DMS53 treated with DMSO at 0.1 percent for 48 hours (cell line): ENCODE data around the gene RUVBL2.
A peak's percentile ranks its signal among the peaks of the same experiment; 100 is the strongest.
"Not testable (repeated sequence)": the region's sequence is repeated elsewhere in the genome, so short reads cannot be mapped to it uniquely, and the experiment has no call there.

Experiments
- DNase-seq: peaks from one replicate; lab custom pipeline; 2025; ENCODE audit not compliant: unreplicated experiment; lab: John Stamatoyannopoulos, UW

Gene RUVBL2

DNA sequence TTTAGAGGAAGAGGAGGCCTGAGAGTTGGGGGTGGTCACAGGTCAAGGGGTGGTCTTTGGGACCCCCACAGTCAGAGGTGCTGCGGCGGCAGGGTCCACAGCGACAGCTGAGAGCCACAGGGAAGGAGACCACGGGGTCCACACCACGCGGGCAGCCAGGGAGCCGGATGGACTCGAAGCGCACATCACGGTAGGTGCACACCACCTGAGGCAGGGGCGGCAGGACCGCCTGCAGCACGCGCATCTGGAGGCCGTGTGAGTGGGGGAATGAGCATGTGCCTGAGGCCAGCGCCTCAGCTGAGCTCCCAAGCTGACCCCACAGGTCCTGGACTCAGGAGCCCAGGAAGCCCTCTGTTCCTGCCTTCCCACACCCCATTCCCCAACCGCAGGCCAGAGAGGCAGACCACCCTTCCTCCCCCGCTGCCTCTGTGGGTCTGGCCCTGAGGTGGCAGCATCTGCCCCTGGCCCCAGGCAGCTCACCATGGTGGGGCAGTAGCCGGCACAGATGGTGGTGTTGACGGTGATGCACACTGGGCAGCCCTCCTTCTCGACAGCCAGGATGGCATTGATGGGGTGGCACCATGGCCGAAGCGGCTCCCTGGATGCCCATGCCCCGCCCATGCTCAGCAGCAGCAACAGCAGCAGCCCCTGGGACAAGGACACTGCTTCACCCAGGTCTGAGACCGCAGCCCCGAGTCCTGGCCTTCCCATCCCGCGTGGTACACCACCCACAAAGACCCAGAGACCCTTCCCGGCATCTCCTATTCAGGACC, 22.6 kb downstream of the RUVBL2 start:
- DNase-seq, result no peak

DNA sequence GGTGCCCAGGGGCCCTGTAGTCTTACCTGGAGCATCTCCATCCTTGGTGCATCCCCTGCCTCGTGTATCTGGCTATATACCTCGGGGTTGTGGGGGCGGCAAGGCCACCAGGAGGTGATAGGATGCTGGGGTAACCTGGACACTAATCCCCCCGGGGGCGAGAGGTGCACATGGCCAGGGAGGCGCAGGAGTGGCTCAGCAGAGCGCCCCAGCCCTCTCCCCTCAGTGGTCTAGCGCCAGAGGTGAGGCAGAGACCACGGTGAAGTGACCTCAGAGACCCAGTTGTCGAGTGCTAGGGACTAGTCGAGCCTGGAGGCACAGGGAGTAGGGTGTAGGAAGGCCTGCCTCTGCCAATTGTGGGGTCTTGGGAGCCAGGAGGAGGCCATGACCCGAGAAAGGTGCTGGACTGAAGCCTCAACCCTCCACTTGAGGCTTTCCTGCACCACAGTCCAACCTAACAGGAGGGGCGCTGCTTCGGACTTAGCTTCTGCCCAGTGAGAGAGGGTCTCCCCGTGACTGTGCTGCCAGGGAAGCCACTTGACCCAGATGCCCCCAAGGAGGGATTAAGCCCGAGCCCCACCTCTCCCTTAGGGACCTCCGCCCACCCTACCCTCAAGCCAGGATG, 23.5 kb downstream of the RUVBL2 start, which contains the start of gene LHB:
Gene LHB (minus strand): TSS at position 51 of the 625 bp plus-strand sequence. CDS start 10 bp downstream, at position 41.
- DNase-seq, result no peak

DNA sequence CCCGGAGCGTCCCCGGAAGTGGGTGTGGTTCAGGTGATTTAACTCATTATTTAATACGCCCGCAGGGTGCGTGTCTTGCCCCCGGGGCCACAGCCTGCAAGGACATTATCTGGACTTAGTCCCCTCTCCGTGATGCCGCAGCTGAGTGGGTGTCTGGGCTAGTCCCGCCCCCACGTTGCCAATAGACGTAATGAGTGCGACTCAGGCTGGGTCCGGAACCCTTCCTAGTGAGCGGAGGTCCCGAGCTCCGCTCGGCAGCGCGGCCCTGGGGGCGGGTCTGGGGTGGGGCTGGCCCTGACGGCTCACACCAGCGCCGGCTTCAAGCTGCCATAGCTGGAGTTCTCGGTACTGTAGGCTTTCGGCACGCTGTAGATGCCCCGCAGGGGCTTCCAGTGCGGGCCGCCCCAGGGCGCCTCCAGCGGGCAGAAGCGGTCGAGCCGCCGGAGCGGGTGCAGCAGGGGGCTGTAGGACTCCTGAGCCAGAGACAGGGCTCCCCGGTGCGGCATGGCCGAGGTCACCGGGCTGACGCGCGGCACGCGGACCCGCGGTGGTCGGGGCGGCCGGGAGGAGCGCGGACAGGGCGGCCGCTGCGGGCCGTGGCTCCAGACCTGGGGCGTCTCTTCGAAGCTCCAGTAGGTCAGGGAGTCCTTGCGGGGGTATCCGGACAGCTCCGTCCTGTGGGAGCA, 24.1 kb downstream of the RUVBL2 start:
- DNase-seq, result peak; percentile 33

DNA sequence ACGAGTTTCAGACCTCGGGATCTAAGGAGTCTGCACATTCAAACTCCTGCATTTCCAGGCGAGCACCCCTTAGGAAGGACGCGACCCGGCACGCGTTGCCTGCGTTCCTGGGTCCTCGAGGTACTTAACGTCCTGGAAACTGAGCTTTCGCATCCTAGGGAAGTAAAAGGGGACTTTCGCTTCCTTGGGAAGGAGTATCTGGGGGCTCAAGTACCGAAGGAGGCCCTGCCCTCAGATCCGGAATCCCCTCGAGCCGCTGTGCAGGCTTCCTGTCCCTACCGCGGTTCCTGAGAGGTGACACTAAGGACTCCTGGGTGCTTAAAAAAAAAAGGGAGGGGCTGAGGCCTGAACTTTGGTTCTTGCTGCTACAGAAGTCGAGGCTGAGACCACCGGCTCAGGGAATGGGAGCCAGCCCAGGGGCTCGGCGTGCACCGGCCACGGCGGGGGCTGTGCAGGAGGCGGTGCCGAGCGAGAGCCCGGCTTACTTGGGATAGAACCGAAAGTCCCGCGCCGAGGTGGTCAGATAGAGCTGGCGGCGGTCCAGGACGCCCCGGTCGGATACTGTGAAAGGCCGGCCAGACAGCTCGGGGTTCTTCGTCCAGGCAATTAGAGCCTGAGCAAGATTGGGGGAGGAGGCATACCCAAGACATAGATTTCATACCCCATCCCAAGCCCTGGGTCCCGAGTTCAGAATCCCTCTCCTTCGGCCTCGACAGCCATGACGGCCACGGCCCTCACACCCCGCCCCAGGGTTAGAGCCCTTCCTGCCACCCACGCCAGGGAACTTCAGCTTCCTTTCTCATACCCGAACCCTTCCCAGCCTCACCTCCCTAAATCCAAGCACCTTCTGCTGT, 24.9 kb downstream of the RUVBL2 start:
- not testable (repeated sequence) for DNase-seq

DNA sequence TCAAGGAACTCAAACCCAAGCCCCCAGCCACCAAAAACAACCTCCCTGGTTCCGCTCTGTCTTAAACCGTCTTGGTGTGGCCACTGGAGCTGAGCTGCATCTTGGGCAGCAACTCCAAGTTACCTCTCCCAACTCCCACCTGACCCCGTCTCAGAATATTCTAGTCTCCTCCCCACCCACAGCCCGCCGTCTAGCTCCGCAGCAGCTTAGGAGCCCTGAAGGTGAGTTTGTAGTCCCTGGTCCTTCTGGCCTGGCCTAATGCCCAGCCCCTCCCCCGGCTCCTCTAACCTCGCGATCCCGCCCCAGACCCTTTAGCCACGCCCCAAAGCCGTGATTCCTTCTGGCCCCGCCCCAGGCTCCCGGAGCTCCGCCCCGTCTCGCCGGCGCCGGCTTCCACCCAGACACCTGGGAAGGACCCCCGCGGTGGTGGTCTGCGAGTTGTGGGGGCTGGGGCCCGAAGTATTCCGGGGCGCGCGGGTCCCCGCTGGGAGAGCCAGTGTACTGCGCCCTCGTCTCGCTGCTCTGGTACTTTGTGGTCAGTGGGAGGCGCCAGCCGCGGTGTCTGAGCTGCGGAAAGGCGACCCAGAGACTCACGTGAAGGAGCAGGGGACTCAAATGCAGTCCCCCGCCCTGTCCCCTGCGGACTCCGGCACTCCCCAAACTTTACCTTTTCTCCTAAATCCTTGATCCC, 25.7 kb downstream of the RUVBL2 start:
- DNase-seq, result no peak

DNA sequence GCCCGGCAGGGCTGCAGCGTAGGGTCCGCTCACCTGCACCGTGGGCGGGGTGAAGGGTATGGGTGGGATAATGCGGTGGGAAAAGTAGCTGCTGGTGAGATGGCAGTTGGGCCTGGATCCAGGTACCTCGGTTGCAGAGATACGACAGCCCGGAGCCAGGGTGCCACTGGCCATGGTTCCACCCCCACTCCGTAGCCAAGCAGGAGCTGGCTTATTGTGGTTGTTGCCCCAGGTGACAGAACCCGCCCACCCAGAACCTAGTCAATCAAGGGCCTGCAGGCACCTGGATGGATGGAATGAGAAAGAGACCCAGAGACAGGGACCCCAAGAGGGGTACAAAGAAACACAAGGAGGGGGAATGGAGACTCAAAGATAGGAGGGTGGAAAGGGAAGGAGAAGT, 26.7 kb downstream of the RUVBL2 start:
- no peak for DNase-seq

DNA sequence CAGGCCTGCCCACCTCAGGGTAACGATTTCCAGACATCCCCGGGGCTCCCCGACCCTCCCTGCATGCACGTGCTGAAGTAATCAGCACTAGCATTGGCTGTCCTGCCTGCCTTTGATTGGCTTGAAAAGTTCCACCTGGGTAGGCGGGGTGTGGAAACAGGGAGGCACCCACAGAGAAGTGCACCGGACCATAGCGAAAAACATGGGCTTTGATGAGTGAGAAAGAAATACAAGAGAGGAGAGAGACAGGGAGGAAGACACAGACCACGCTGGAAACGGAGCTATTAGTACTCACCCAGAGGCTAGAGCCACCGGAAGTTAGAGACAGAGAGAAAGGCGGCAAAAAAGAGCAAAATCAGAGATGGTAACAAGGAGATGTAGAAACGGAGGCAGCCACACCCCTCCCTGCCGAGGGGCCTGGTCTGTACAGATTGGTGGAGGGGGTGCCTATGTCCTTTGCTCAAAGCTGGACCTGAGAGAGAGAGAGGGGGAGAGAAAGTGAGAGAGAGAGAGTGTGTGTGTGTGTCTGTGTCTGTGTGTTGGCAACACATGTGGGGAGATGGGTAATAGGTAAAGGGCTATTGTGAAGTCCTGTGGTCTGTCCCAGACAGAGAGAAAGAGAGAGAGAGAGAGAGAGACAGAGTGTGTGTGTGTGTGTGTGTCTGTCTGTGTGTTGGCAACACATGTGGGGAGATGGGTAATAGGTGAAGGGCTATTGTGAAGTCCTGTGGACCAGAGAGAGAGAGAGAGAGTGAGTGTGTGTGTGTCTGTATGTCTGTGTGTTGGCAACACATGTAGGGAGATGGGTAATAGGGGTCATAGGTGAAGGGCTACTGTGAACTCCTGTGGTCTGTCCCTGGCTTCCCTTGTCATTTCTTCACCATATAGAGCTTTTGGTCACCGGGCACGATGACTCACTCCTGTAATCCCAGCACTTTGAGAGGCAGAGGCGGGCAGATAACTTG, 27.5 kb downstream of the RUVBL2 start:
- DNase-seq, result no peak

DNA sequence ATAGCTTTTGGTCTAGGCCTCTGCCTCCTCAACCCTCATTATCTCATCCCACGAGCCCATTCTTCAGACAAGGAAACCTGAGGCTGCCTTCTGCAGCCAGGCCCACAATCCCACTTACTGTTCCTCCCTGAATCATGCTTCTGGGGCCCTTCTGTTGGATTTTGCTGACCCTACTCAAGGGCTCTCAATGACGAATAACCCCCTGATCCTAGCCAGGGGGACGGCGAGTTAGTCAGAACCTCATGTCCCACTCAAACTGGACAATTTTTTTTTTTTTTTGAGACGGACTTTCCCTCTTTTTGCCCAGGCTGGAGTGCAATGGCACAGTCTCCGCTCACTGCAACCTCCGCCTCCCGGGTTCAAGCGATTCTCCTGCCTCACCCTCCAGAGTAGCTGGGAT, 28.4 kb downstream of the RUVBL2 start:
- no peak for DNase-seq

DNA sequence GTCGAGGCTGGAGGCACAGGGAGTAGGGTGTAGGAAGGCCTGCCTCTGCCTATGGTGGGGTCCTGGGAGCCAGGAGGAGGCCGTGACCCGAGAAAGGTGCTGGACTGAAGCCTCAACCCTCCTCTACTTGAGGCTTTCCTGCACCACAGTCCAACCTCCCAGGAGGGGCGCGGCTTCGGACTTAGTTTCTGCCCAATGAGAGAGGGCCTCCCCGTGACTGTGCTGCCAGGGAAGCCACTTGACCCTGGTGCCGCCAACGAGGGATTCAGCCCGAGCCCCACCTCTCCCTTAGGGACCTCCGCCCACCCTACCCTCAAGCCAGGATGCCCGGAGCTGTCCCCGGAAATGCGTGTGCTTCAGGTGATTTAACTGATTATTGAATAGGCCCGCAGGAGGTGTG, 30.5 kb downstream of the RUVBL2 start, which contains the start of gene CGB3:
Gene CGB3 (minus strand): TSS at position 101 of the 400 bp plus-strand sequence. CDS start 362 bp downstream, outside the sequence.
- DNase-seq, result not testable (repeated sequence)

DNA sequence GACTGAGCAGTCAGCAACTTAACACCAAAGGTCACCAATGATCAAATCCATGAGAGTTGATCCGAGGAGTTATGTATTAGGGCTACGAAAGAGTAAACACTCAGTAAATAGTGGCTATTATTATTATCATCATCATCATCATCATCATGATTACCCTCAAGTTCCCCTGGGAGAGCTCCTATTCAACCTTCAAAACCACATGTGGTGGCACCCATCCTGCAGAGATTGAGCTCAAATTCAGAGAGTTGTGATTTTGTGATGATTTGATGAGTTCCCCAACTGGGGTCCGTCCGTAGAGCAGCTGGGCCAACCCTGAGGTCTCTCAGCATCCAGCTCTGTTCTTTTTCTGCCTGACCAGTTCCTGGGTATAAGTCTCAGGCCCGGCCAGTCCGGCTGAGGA, 31.4 kb downstream of the RUVBL2 start:
- DNase-seq, result not testable (repeated sequence)

DNA sequence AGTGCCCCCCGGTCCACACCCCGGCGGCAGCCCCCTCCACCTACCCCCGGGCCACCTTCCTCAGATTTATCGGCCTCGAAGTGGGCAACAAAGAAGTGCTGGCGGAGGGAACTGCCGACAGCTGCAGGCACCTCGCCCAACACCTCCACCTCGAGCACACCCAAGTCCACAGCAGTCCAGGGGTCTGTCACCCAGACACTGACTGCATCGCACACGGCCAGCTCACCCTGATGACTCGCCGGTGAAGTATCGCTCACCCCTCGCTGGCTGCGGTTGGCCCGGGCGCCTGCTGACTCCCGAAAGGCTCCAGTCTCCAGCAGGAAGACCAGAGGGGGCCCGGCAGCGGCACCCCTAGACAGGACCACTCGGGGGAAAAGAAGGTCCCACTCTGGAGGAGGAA, 31.9 kb downstream of the RUVBL2 start:
- not testable (repeated sequence) for DNase-seq

DNA sequence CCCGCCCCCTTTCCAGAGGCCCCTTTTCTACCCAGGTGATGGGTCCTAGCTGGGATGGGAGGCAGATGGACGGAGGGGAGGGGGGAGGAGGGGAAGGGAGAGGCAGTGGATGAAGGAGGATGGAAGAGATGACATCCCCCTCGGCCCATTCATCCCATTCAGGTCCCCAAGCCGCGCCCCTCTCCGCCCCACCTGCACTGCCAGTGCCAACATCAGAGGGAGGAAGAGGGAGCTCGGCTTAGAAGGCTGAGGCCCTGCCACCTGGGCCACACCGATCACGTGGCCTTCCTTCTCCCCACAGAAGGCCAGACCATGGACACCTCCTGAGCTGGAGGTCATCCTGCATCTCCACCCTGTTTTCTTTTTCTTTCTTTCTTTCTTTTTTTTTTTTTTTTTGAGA, 35.0 kb downstream of the RUVBL2 start:
- DNase-seq, result not testable (repeated sequence)

DNA sequence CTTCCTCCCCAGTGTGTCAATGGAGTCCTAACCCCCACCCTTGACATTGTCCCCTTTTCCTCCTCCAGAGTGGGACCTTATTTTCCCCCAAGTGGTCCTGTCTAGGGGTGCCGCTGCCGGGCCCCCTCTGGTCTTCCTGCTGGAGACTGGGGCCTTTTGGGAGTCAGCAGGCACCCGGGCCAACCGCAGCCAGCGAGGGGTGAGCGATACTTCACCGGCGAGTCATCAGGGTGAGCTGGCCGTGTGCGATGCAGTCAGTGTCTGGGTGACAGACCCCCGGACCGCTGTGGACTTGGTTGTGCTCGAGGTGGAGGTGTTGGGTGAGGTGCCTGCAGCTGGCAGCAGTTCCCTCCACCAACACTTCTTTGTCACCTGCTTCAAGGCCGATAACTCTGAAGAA, 36.1 kb downstream of the RUVBL2 start:
- DNase-seq, result not testable (repeated sequence)

DNA sequence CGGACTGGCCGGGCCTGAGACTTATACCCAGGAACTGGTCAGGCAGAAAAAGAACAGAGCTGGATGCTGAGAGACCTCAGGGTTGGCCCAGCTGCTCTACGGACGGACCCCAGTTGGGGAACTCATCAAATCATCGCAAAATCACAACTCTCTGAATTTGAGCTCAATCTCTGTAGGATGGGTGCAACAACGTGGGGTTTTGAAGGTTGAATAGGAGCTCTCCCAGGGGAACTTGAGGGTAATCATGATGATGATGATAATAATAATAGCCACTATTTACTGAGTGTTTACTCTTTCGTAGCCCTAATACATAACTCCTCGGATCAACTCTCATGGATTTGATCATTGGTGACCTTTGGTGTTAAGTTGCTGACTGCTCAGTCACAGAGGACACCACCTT, 36.6 kb downstream of the RUVBL2 start:
- DNase-seq, result not testable (repeated sequence)

DNA sequence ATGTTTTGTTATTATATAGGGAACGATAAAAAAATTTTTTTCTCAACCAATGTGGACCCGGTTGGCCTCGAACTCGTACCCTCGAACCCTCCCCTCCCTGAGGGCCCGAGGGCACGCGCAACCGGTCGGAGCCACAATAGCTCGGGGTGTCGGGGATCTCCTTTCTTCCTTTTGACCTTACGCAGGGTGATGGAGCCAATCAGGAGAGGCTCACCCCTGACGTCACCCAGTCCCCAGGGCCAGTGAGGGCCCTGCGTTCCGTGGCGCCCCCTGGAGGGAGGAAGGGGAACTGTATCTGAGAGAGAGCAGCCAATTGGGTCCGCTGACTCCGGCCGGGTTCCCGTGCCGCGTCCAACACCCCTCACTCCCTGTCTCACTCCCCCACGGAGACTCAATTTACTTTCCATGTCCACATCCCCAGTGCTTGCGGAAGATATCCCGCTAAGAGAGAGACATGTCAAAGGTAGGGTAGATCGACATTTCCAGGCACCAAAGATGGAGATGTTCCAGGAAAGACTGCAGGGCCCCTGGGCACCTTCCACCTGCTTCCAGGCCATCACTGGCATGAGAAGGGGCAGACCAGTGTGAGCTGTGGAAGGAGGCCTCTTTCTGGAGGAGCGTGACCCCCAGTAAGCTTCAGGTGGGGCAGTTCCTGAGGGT, 38.1 kb downstream of the RUVBL2 start, which contains the start of gene CGB2:
Gene CGB2 (plus strand): TSS at position 249 of the 660 bp plus-strand sequence. CDS start 206 bp downstream, at position 455.
- DNase-seq, result peak; percentile 69

DNA sequence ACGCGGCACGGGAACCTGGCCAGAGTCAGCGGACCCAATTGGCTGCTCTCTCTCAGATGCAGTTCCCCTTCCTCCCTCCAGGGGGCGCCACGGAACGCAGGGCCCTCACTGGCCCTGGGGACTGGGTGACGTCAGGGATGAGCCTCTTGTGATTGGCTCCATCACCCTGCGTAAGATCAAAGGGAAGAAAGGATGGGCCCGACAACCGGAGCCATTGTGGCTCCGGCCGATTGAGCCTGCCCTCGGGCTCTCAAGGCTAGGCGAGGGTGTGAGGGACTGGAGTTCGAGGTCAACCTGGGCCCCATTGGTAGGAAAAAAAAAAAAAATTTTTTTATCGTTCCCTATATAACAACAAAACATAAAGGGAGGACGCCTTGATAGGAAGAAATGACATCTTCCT, 43.1 kb downstream of the RUVBL2 start, which contains the start of gene CGB1:
Gene CGB1 (minus strand): TSS at position 81 of the 400 bp plus-strand sequence. CDS start 184 bp downstream, outside the sequence.
- DNase-seq, result peak; percentile 44

DNA sequence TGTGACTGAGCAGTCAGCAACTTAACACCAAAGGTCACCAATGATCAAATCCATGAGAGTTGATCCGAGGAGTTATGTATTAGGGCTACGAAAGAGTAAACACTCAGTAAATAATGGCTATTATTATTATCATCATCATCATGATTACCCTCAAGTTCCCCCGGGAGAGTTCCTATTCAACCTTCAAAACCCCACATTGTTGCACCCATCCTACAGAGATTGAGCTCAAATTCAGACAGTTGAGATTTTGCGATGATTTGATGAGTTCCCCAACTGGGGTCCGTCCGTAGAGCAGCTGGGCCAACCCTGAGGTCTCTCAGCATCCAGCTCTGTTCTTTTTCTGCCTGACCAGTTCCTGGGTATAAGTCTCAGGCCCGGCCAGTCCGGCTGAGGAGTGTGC, 44.4 kb downstream of the RUVBL2 start:
- not testable (repeated sequence) for DNase-seq

DNA sequence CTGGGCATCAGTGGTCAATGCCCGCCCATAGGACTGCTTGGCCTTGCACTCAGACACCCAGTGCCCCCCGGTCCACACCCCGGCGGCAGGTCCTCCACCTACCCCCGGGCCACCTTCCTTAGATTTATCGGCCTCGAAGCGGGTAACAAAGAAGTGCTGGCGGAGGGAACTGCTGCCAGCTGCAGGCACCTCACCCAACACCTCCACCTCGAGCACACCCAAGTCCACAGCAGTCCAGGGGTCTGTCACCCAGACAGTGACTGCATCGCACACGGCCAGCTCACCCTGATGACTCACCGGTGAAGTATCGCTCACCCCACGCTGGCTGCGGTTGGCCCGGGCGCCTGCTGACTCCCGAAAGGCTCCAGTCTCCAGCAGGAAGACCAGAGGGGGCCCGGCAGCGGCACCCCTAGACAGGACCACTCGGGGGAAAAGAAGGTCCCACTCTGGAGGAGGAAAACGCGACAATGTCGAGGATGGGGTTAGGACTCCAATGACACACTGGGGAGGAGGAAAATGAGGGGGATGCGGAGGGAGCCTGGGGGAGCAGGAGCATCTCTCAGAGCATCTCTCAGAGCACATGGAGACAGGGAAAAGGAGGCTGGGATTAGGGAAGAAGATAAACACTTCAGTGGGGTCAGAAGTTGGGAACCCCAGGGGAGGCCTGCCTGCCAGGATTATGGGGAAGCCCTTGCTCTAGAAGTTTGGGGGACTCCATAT, 45.0 kb downstream of the RUVBL2 start:
- DNase-seq, result not testable (repeated sequence)
